Activated CD4-positive, CD25-positive, alpha-beta regulatory T cell (primary cell): ENCODE measurements around the gene NPRL2.

Source experiments
- DNase-seq, 4 experiments: peaks; one replicate each; lab custom pipeline; 2025; lab: John Stamatoyannopoulos, UW

Gene NPRL2

GRCh38 chr3:50327943-50328691, 22.5 kb downstream of the NPRL2 start, which contains the start of gene TUSC2:
TSS of gene TUSC2 (minus strand) at chr3:50328223. CDS start at chr3:50328099, 124 bp downstream.
- peak; percentile 83 to 90 (median 86) for DNase-seq

- DNase-seq: no peak
Measured at GRCh38 chr3:50327129-50327528, 23.4 kb downstream of the NPRL2 start.

GRCh38 chr3:50326182-50326541, 24.4 kb downstream of the NPRL2 start:
- DNase-seq: no peak

- no peak for DNase-seq
Measured at GRCh38 chr3:50325497-50326181, 24.9 kb downstream of the NPRL2 start.

GRCh38 chr3:50325113-50325480, 25.5 kb downstream of the NPRL2 start:
- no peak for DNase-seq

- peak in 3 of 4 experiments; percentile 30 to 43 (median 35) for DNase-seq
Measured at GRCh38 chr3:50324351-50325112, 26.0 kb downstream of the NPRL2 start.

GRCh38 chr3:50323614-50324199, 26.9 kb downstream of the NPRL2 start:
- DNase-seq: no peak

GRCh38 chr3:50323092-50323600, 27.4 kb downstream of the NPRL2 start:
- no peak for DNase-seq

GRCh38 chr3:50322386-50323091, 28.0 kb downstream of the NPRL2 start, which contains the start of gene HYAL2:
TSS of gene HYAL2 (minus strand) at chr3:50322745. CDS start at chr3:50320489, 2,256 bp downstream.
- no peak for DNase-seq

GRCh38 chr3:50322115-50322385, 28.5 kb downstream of the NPRL2 start:
- DNase-seq: no peak

- DNase-seq: peak; percentile 64 to 74 (median 72)
Measured at GRCh38 chr3:50321336-50322114, 29.1 kb downstream of the NPRL2 start.

GRCh38 chr3:50320853-50321335, 29.7 kb downstream of the NPRL2 start:
- peak in 3 of 4 experiments; percentile 56 to 60 (median 59) for DNase-seq

GRCh38 chr3:50319894-50320625, 30.5 kb downstream of the NPRL2 start:
- no peak for DNase-seq

GRCh38 chr3:50319181-50319893, 31.2 kb downstream of the NPRL2 start:
- no peak for DNase-seq

- no peak for DNase-seq
Measured at GRCh38 chr3:50318615-50319014, 32.0 kb downstream of the NPRL2 start.

- no peak for DNase-seq
Measured at GRCh38 chr3:50318163-50318562, 32.4 kb downstream of the NPRL2 start.

GRCh38 chr3:50317300-50317699, 33.3 kb downstream of the NPRL2 start:
- no peak for DNase-seq

- DNase-seq: peak in 3 of 4 experiments; percentile 18 to 45 (median 30)
Measured at GRCh38 chr3:50316657-50317242, 33.8 kb downstream of the NPRL2 start.

GRCh38 chr3:50314816-50315215, 35.8 kb downstream of the NPRL2 start:
- no peak for DNase-seq
